OCI-LY7 (cell line): ENCODE data around the gene KCTD21. TPM values are rescaled to one million over a fixed set of nuclear protein-coding genes. Genes with fewer than 3 reads are reported as not detected.
"Not testable (repeated sequence)": the region's sequence is repeated elsewhere in the genome, so short reads cannot be mapped to it uniquely, and the experiment has no call there.

ENCODE experiments used
- BruUV-seq: library from RNA; stranded (reverse); fragments of 400-500 nt; replicated peaks from 2 replicates; lab custom pipeline; 2021; lab: Mats Ljungman, UMichigan
- CTCF ChIA-PET: fragments of 300-600 bp; sonication (Branson Sonifier 250); formaldehyde crosslinking; loops from one replicate; lab custom pipeline; 2022; ENCODE audit warnings: antibody characterized with exemption; ENCODE audit not compliant: unreplicated experiment; lab: Charles Lee
- POLR2A ChIA-PET: fragments of 300-600 bp; sonication (Branson Sonifier 250); formaldehyde crosslinking; loops from one replicate; lab custom pipeline; 2022; ENCODE audit warnings: antibody characterized with exemption; lab: Charles Lee
- DNase-seq: peaks from one replicate; pipeline ENCODE4 v3.0.0-alpha.2; 2015; ENCODE audit warnings: low spot score
- H2AFZ ChIP-seq: fragments of 200-600 bp; sonication (generic), shearing (Covaris generic); 2 replicates; pipeline ENCODE4 v1.6.1; 2014; ENCODE audit warnings: mild to moderate bottlenecking, antibody characterized with exemption, low read length, moderate library complexity
- H3K27ac ChIP-seq: fragments of 200-600 bp; sonication (generic); 2 replicates; pipeline ENCODE4 v1.5.1; 2014; ENCODE audit warnings: mixed run types, low read depth, mild to moderate bottlenecking, moderate library complexity, low read length, inconsistent platforms; ENCODE audit not compliant: poor library complexity, severe bottlenecking
- H3K36me3 ChIP-seq: fragments of 200-600 bp; sonication (generic); 2 replicates; pipeline ENCODE4 v1.6.1; 2014; ENCODE audit warnings: mild to moderate bottlenecking, antibody characterized with exemption, low read length, moderate library complexity, mixed read lengths; ENCODE audit not compliant: insufficient read depth
- H3K4me1 ChIP-seq: fragments of 200-600 bp; sonication (generic); 2 replicates; pipeline ENCODE4 v1.5.1; 2014; ENCODE audit warnings: mild to moderate bottlenecking, low read length; ENCODE audit not compliant: insufficient read depth, poor library complexity, severe bottlenecking
- H3K4me2 ChIP-seq: fragments of 200-600 bp; sonication (generic); 2 replicates; pipeline ENCODE4 v1.6.1; 2014; ENCODE audit warnings: mild to moderate bottlenecking, low read length
- H3K4me3 ChIP-seq: fragments of 200-600 bp; sonication (generic); 2 replicates; pipeline ENCODE4 v1.5.1; 2014; ENCODE audit warnings: mild to moderate bottlenecking, low read depth, low read length; ENCODE audit not compliant: poor library complexity, severe bottlenecking
- H3K79me2 ChIP-seq: fragments of 200-600 bp; sonication (generic); 2 replicates; pipeline ENCODE4 v1.6.1; 2016; ENCODE audit warnings: low read depth, mild to moderate bottlenecking, low read length, moderate library complexity, mixed read lengths; ENCODE audit not compliant: insufficient read depth
- H3K9me2 ChIP-seq: fragments of 200-600 bp; sonication (generic); 2 replicates; pipeline ENCODE4 v1.6.1; 2016; ENCODE audit warnings: mild to moderate bottlenecking, low read length, mixed read lengths; ENCODE audit not compliant: insufficient read depth
- H3K9me3 ChIP-seq: fragments of 200-600 bp; sonication (generic); 2 replicates; pipeline ENCODE4 v1.6.1; 2014; ENCODE audit warnings: mild to moderate bottlenecking, mixed run types, low read length, mixed read lengths
- H4K20me1 ChIP-seq: fragments of 200-600 bp; sonication (generic); 2 replicates; pipeline ENCODE4 v1.6.1; 2014; ENCODE audit warnings: mild to moderate bottlenecking, antibody characterized with exemption, low read length, moderate library complexity, mixed read lengths; ENCODE audit not compliant: insufficient read depth
- EZH2phosphoT487 ChIP-seq: fragments of 200-600 bp; sonication (generic); IDR thresholded peaks from 2 replicates; pipeline ENCODE4 v1.6.1; 2018; ENCODE audit warnings: low read depth, borderline replicate concordance, mild to moderate bottlenecking, mixed run types, antibody characterized with exemption, low read length, moderate library complexity, mixed read lengths
- intact Hi-C: fragments of 100-400 bp; cut with micrococcal nuclease; formaldehyde crosslinking; loops from one replicate; pipeline ENCODE4 v1.10.0; 2022; ENCODE audit not compliant: unreplicated experiment
- total RNA-seq, 2 experiments: library from RNA; depleted of rRNA in 1 of 2; stranded (reverse); fragments of >200 nt in 1 of 2; shearing (Covaris generic) in 1 of 2; gene quantifications; 2 replicates each; pipeline ENCODE4 v1.2.3, GENCODE V29; 2014 to 2022
- TF ChIP-seq, protein P1 (sequence below): fragments of 200-600 bp; sonication (generic); conservative IDR thresholded peaks from 2 replicates; pipeline ENCODE4 v1.5.1; 2014; ENCODE audit warnings: mild to moderate bottlenecking, antibody characterized with exemption, low read length, moderate library complexity, mixed read lengths

Gene KCTD21
- total RNA-seq, 2 experiments from 2014 or later: 1.5 to 2.5 TPM

DNA sequence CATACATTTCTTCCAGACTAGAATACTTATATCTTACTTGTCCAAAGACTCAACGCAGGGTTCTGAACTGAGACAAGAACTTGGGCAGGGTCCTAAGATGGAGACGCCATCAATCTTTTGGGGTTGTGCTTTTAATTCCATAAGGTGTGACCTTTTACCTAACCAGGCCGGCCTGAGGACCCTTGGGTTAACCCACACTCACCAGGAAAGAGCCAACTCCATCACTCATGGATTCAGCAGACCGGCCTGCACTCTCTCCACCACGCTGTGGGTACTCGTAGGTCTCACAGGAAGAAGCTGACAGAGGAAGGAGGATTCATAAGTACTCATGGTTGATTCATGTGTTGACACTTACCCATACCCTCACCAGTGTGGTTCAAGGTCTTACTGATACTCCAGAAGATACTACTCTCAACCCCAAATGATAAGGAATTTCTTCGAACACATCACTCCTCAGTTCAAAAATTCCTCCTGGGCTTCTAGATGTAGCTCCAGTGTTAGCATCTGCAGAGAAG, 36.5 kb upstream of the KCTD21 start:
- ChIA-PET CTCF (no interaction called here), POLR2A (interaction anchor here (0.7 to 1.0 kb wide), 3 partner anchors 36 to 334 kb away, joined by 3 read pairs; partner anchors contain the start of genes KCTD21 and USP35)
- peaks cover 52% of the 10 kb centered on the region for H3K4me1 ChIP-seq
- intact Hi-C loops: no loop called here
- no peaks in the 10 kb centered on the region for H4K20me1 ChIP-seq
- H3K4me2 ChIP-seq: no peak overlapping the region
- no peaks in the 10 kb centered on the region for H3K36me3 ChIP-seq
- H3K9me3 ChIP-seq: no peaks in the 10 kb centered on the region
- BruUV-seq: no TSS peak
- TF ChIP-seq, protein P1, sequence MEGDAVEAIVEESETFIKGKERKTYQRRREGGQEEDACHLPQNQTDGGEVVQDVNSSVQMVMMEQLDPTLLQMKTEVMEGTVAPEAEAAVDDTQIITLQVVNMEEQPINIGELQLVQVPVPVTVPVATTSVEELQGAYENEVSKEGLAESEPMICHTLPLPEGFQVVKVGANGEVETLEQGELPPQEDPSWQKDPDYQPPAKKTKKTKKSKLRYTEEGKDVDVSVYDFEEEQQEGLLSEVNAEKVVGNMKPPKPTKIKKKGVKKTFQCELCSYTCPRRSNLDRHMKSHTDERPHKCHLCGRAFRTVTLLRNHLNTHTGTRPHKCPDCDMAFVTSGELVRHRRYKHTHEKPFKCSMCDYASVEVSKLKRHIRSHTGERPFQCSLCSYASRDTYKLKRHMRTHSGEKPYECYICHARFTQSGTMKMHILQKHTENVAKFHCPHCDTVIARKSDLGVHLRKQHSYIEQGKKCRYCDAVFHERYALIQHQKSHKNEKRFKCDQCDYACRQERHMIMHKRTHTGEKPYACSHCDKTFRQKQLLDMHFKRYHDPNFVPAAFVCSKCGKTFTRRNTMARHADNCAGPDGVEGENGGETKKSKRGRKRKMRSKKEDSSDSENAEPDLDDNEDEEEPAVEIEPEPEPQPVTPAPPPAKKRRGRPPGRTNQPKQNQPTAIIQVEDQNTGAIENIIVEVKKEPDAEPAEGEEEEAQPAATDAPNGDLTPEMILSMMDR: no peak
- no peaks in the 10 kb centered on the region for H3K79me2 ChIP-seq
- H3K27ac ChIP-seq: no peak overlapping the region
- H3K9me2 ChIP-seq: no peaks in the 10 kb centered on the region
- H3K4me3 ChIP-seq: no peak overlapping the region
- DNase-seq: no peak
- no peak overlapping the region for H2AFZ ChIP-seq

DNA sequence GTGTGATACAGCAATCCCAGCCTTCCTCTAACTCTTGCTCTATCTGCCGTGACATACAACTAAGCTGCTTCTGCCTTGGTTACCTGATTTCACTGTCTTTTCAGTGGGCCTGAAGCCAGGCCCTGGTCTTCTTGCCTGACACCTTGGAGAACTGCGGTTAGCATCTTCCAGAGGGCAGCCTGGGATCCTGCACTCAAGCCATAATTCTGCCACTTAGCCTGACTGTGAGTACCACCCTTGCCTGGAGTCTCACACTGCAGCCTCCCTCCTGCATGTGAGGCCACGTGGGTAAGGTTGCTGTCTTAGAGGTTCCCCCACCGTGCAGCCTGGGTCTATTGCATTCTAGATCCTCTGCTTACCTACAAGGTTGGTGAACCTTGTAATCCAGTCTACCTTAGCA, 36.1 kb upstream of the KCTD21 start:
- CTCF ChIA-PET: no interaction called here
- Histone ChIP-seq H3K4me2 (peak overlapping the region; percentile 61), H4K20me1 (no peaks in the 10 kb centered on the region), H3K4me3 (no peak overlapping the region), H3K79me2 (no peaks in the 10 kb centered on the region), H3K9me2 (no peaks in the 10 kb centered on the region), H2AFZ (peak overlapping the region; percentile 77; the same call in 1 of the 2 replicates), H3K4me1 (peaks cover 52% of the 10 kb centered on the region), H3K27ac (peak overlapping the region; percentile 54), H3K9me3 (no peaks in the 10 kb centered on the region), H3K36me3 (no peaks in the 10 kb centered on the region)
- no peak for DNase-seq
- intact Hi-C loops: no loop called here
- TF ChIP-seq EZH2phosphoT487: no peak
- TF ChIP-seq, protein P1: no peak
- no TSS peak for BruUV-seq
- POLR2A ChIA-PET: no interaction called here

DNA sequence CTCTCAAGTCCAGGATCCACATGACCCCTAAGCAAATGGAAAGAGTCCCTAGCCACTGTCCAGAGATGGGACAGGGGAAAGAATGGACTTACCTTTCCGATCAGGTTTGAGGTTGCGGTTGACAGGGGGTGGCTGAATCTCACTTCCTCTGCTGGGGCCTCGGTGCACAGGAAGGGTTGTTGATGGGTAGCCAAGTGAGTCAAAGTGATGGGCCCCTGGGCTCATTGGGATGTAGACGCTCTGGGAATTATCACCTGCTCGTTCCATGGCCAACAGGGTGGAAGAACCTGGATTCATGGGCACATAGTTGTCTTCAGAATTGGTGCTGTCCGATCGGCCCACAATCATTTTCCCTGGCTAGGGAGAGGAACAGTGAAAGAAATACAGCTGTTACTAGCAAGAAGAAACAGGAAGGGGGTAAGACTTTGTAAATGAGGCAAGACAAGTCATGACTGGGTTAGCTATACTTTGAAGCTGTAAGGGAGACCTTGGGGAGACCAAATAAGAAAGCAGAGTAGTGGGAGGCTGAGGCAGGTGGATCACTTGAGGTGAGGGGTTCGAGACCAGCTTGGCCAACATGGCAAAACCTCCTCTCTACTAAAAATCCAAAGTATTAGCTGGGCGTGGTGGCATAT, 35.0 kb upstream of the KCTD21 start:
- POLR2A ChIA-PET: no interaction called here
- peak overlapping the region; percentile 61 for H3K4me2 ChIP-seq
- no peaks in the 10 kb centered on the region for H3K36me3 ChIP-seq
- no TSS peak for BruUV-seq
- no peaks in the 10 kb centered on the region for H4K20me1 ChIP-seq
- H3K4me1 ChIP-seq: peaks cover 47% of the 10 kb centered on the region
- intact Hi-C loops: loop anchor here (2.0 kb wide), 1 partner anchor 35 kb away; the partner anchor contains the start of genes KCTD21 and USP35
- DNase-seq: peak; percentile 71
- H3K9me3 ChIP-seq: no peaks in the 10 kb centered on the region
- CTCF ChIA-PET: no interaction called here
- peak overlapping the region; percentile 10 for H3K4me3 ChIP-seq
- H2AFZ ChIP-seq: peak overlapping the region; percentile 77
- TF ChIP-seq, protein P1: no peak
- no peak for TF ChIP-seq EZH2phosphoT487
- H3K79me2 ChIP-seq: no peaks in the 10 kb centered on the region
- H3K27ac ChIP-seq: peak overlapping the region; percentile 54
- no peaks in the 10 kb centered on the region for H3K9me2 ChIP-seq

DNA sequence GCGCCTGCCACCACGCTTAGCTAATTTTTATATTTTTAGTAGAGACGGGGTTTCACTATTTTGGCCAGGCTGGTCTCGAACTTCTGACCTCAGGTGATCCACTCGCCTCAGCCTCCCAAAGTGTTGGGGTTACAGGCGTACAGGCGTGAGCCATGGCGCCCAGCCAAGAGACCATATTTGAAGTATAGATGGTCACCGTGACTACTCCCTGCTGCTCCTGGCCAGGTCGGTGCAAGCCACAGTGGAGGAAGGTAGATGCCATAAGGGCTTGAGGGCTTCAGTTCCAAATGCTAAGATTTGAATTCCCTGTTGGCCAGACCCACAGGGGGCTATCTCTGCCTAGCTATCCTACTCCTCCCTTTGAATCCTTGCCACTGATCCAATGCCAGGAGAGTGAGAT, 34.3 kb upstream of the KCTD21 start:
- H3K4me3 ChIP-seq, H3K79me2 ChIP-seq, H3K36me3 ChIP-seq, POLR2A ChIA-PET, BruUV-seq, H3K9me2 ChIP-seq, DNase-seq, H3K9me3 ChIP-seq, H4K20me1 ChIP-seq, CTCF ChIA-PET, H2AFZ ChIP-seq: not testable (repeated sequence)
- peak overlapping the region; percentile 61 for H3K4me2 ChIP-seq
- intact Hi-C loops: loop anchor here (2.0 kb wide), 1 partner anchor 34 kb away; the partner anchor contains the start of genes KCTD21 and USP35
- H3K27ac ChIP-seq: peak overlapping the region; percentile 54
- H3K4me1 ChIP-seq: peaks cover 40% of the 10 kb centered on the region
